GM12873 (cell line): ENCODE data around the gene DNAJB6.

Experiments
- TF ChIP-seq, protein P1 (sequence below): IDR thresholded peaks from 2 replicates; pipeline ENCODE4 v1.5.1; 2012; ENCODE audit warnings: low read depth, mild to moderate bottlenecking, moderate library complexity, low read length, control low read depth; ENCODE audit not compliant: insufficient read depth; ENCODE audit errors: missing control alignments

The DNAJB6 gene

DNA sequence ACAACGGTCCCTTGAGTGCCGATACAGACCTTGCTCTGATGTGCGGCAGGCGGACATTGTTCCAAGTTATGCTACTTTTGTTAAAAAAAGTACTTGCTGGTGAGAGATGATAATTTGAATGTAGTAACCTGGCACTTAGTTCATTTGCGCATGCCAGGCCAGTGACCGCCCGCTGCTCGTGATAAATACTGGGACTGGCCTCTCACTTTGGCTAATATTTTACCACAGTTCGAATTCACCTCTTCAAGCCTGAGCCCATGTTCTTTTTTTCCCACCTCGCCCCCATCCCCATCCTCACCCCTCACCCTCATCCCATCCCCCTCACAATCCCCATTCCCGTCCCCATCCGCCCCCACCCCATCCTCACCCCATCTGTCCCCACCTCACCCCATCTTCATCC is 126.4 kb downstream of the DNAJB6 start:
- TF ChIP-seq, protein P1, sequence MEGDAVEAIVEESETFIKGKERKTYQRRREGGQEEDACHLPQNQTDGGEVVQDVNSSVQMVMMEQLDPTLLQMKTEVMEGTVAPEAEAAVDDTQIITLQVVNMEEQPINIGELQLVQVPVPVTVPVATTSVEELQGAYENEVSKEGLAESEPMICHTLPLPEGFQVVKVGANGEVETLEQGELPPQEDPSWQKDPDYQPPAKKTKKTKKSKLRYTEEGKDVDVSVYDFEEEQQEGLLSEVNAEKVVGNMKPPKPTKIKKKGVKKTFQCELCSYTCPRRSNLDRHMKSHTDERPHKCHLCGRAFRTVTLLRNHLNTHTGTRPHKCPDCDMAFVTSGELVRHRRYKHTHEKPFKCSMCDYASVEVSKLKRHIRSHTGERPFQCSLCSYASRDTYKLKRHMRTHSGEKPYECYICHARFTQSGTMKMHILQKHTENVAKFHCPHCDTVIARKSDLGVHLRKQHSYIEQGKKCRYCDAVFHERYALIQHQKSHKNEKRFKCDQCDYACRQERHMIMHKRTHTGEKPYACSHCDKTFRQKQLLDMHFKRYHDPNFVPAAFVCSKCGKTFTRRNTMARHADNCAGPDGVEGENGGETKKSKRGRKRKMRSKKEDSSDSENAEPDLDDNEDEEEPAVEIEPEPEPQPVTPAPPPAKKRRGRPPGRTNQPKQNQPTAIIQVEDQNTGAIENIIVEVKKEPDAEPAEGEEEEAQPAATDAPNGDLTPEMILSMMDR = no peak

DNA sequence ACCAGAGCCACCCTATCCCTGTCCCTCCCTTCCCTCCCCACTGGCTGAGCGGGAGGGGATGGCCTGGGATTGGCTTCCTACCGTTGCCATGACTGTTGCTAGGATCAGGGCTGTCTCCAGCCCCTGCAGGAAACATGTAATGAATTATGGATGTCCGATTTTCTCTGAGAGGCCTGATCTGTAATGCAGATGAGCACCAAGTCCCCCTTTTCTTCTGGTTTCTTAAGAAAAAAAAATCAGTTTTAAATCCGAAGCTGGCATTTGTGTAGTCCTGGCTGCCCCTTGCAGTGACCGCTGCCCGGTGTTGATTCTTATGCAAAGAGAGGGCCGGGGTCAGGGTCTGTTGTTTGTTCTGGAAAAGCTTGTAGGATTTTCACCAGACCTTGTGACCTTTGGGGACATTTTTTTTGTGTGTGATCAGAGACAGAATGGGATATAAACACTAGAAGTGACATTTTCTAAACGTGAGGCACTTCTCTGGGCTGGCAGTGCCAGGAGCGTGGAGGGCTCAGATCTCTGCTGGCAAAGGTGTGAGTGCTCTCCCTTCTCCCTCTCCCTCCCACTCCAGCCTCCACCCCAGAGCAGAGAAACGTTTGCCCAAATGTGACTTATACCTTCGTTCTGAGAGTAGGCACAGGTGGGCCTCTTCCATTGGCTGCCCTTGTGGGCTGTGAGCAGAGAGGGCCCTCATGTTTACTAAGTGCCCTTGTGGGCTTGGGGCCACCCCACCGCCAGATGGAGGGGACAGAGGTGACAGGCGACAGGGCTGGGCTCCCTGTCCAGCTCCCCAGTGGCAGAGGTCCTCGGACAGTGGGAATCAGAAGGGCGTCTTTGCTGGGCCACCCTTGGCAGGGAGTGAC is 127.5 kb downstream of the DNAJB6 start:
- TF ChIP-seq, protein P1 = no peak

DNA sequence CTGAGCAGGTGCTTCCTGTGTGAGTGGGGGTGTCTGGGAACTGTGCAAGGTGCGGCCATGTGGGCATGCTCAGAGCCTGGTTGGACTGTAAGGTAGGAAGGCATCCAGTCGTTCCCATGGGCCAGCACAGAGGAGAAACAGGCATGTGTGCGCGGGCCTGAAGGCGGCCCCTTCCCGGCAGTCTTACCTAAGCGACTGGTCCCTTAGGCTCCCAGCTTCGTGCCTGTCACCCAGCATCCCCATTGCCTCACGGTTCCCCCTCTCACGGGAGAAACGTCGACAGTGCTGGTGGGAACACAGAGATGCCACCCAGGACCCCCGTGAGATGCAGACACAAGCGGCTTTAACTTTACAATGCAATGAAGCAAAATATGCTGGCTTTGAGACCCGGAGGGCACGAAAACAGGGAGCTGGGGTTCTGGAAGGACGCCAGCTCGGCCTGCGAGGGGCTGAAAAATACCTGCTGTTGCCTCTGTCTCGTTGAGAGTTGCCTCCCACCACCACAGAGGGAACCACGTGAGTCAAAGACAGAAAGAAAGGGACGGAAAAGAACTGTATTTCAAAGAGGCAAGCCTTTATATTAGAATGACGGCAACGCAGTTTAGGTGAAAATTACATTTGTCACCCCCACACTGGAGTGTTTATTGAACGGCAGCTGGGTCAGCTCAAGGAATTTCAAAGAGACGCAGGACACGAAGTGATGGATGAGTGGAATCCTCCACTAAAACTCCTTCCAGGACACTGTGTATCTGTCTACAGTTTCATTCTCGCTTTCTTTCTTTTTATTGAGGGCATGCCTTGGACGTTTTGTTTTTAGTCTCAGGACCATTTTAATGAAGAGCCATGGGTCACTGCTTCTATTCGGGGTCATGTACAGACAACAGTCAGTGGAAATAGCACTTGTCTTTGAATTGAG is 128.4 kb downstream of the DNAJB6 start:
- TF ChIP-seq, protein P1 = no peak

DNA sequence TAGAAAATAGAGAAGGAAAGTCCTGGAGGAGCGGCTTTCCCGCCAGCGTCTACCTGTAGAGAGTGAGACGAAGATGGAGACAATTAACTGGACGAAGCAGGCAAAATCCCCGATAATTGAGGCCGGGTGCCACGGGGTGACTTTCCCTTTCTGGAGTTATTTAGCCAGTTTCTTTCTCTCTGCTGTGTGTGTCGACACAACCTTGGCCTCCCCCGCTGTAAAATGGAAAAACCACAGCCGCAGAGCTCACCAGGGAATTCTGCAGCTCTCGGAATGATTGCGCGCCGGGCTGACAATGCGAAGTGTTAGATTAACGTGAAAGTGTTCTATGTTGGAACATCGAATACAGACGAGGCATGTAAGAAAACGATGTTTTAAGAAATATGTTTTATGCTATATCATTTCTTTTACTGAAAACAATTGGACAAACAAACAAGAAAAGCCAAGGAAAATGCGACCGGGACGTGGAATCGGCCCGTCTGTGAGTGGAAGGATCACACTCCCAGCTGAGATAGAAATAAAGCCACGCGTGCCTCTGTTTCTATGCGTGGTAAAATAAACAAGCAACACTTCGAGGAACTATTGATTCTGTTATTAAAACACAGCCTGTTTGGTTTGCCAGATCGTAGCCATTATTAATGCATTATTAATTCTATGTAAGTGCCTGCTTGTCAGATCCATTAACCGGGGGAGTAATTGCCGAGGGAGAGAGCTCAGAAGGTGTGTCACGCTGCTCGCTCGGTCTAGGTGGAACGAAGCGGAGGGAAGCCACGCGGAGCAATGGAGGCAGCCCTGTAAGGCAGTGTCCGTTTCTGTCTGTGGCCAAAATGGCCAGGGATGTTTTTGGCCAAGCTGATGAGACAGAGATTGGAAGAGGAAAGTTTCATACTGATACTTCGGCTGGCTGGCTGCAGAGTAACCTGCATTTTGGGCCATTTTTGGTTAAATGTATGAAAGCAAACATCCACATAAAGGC is 129.4 kb downstream of the DNAJB6 start:
- TF ChIP-seq, protein P1 = no peak

DNA sequence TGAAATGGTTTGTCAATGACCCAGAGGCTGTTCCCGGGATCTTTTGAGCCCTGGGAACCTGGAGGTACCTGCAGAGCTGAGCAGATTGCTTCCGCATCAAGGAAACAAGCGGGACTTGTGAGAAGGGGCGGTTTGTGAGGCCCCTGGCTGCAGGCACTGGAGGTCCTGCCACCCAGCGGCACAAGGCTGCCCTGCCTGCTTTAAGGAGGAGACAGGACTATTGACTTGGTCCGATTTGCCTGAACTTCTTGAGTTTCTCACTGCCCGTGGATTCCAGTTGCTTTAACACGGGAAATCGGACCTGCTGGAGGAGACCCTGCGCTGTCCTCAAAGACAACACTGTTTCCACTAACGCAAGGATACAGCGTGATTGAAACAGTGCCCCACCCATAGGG is 130.1 kb downstream of the DNAJB6 start:
- TF ChIP-seq, protein P1 = no peak
